A549 (cell line): ENCODE measurements around the gene ITGB8. TPM values are rescaled to one million over a fixed set of nuclear protein-coding genes. Genes with fewer than 3 reads are reported as not detected.

ENCODE experiments used
- ATAC-seq, 2 experiments: fragments of 200-7000 bp in 1 of 2; fragments of >200 bp in 1 of 2; cut with Nextera tagmentation in 1 of 2; cut with Tn5 transposase in 1 of 2; 3 replicates each; pipeline versions ENCODE4 v1.8.0 to v1.9.1; 2018 to 2020; ENCODE audit warnings: mild to moderate bottlenecking in 1 of 2, moderate library complexity in 1 of 2
- CTCF ChIA-PET: fragments of 300-600 bp; sonication (Branson Sonifier 250); formaldehyde crosslinking; extraction: SDS; loops from one replicate; lab custom pipeline; 2021; ENCODE audit warnings: antibody characterized with exemption, inconsistent platforms; lab: Yijun Ruan, JAX
- POLR2A ChIA-PET: fragments of 350-600 bp; formaldehyde crosslinking; extraction: SDS; loops from one replicate; lab custom pipeline; 2021; ENCODE audit warnings: antibody characterized with exemption, inconsistent platforms; lab: Yijun Ruan, JAX
- DNase-seq, 2 experiments: peaks; one replicate each; pipeline versions ENCODE4 v3.0.0 to v3.0.0-alpha.2; 2011 to 2016; ENCODE audit warnings: low read depth in 1 of 2, low spot score in 1 of 2
- FAIRE-seq: peaks from 2 replicates; lab custom pipeline; 2011; peaks lifted over from hg19 to GRCh38; lab: Jason Lieb, UNC
- H3K27ac ChIP-seq, 2 experiments: fragments of >200 bp; sonication (Bioruptor Twin); formaldehyde crosslinking; 3 replicates each; pipeline ENCODE4 v1.5.1; 2016 to 2017
- H3K4me1 ChIP-seq: fragments of >200 bp; sonication (Bioruptor Twin); formaldehyde crosslinking; 3 replicates; pipeline ENCODE4 v1.6.1; 2016
- H3K4me2 ChIP-seq: fragments of >200 bp; sonication (Bioruptor Twin); formaldehyde crosslinking; 3 replicates; pipeline ENCODE4 v1.6.1; 2016
- H3K4me3 ChIP-seq: fragments of >200 bp; sonication (Bioruptor Twin); formaldehyde crosslinking; 3 replicates; pipeline ENCODE4 v1.5.1; 2016
- H3K9me3 ChIP-seq: fragments of >200 bp; sonication (Bioruptor Twin); formaldehyde crosslinking; 3 replicates; pipeline ENCODE4 v1.6.1; 2016
- BCL3 ChIP-seq: fragments of >200 bp; sonication (Bioruptor Twin); formaldehyde crosslinking; IDR thresholded peaks from 3 replicates; pipeline ENCODE4 v1.6.1; 2016
- BHLHE40 ChIP-seq: IDR thresholded peaks from 2 replicates; pipeline ENCODE4 v1.6.1; 2012; ENCODE audit warnings: low read depth, low read length, inconsistent platforms
- EHF ChIP-seq: fragments of 250-450 bp; sonication (Bioruptor Pico); IDR thresholded peaks from 2 replicates; pipeline ENCODE4 v1.5.0; 2020; ENCODE audit warnings: mild to moderate bottlenecking
- ESRRA ChIP-seq: fragments of 150-350 bp; IDR thresholded peaks from 2 replicates; pipeline ENCODE4 v1.6.1; 2014; ENCODE audit warnings: mild to moderate bottlenecking, low read length, borderline replicate concordance
- HOXB13 ChIP-seq: fragments of 250-450 bp; sonication (Bioruptor Pico); IDR thresholded peaks from 2 replicates; pipeline ENCODE4 v1.5.0; 2020; ENCODE audit warnings: low read depth, mild to moderate bottlenecking, moderate library complexity
- HOXB5 ChIP-seq: fragments of 250-450 bp; sonication (Bioruptor Pico); IDR thresholded peaks from 2 replicates; pipeline ENCODE4 v1.5.0; 2020; ENCODE audit warnings: mild to moderate bottlenecking, moderate library complexity
- KDM5A ChIP-seq: fragments of 200-600 bp; sonication (generic); IDR thresholded peaks from 2 replicates; pipeline ENCODE4 v1.6.1; 2016; ENCODE audit warnings: antibody characterized with exemption, mild to moderate bottlenecking
- MYC ChIP-seq: IDR thresholded peaks from 2 replicates; pipeline ENCODE4 v1.6.1; 2012; ENCODE audit warnings: mild to moderate bottlenecking, inconsistent platforms, low read length, improper control_type of control experiment, borderline replicate concordance
- NFE2L2 ChIP-seq: fragments of 150-350 bp; conservative IDR thresholded peaks from 2 replicates; pipeline ENCODE4 v1.6.1; 2014; ENCODE audit warnings: low read length
- PHF8 ChIP-seq: fragments of 200-600 bp; sonication (generic); IDR thresholded peaks from 2 replicates; pipeline ENCODE4 v1.6.1; 2016; ENCODE audit warnings: low read depth, mild to moderate bottlenecking, antibody characterized with exemption, moderate library complexity, borderline replicate concordance
- POLR2A ChIP-seq: IDR thresholded peaks from 2 replicates; pipeline ENCODE4 v1.6.1; 2012; ENCODE audit warnings: mild to moderate bottlenecking, low read length
- RCOR1 ChIP-seq: fragments of 150-350 bp; IDR thresholded peaks from 2 replicates; pipeline ENCODE4 v1.6.1; 2014; ENCODE audit warnings: antibody characterized with exemption, low read length, low read depth
- TFCP2L1 ChIP-seq: fragments of 250-450 bp; sonication (Bioruptor Pico); IDR thresholded peaks from 2 replicates; pipeline ENCODE4 v1.5.0; 2021; ENCODE audit warnings: mild to moderate bottlenecking
- WGBS: methylation state at CpG from one replicate; pipeline ENCODE4 v1.1.6; 2017; ENCODE audit errors: missing lambda C conversion rate; 5-methylcytosine and 5-hydroxymethylcytosine counted together
- polyA plus RNA-seq, 4 experiments: library from polyadenylated mRNA; depleted of rRNA in 3 of 4; stranded (reverse); fragments of >200 nt; fragmentation: RNase III in 1 of 4; extraction: RNeasy Plus Mini Kit Qiagen cat#74134 plus additional on column Dnase treatment in 1 of 4; gene quantifications; 2 replicates in 3 of 4; 3 replicates in 1 of 4; pipeline ENCODE4 v1.2.3, GENCODE V29; 2011 to 2017
- TF ChIP-seq, protein P1 (sequence below): fragments of 250-450 bp; sonication (Bioruptor Pico); IDR thresholded peaks from 2 replicates; pipeline ENCODE4 v1.5.0; 2021; ENCODE audit warnings: mild to moderate bottlenecking, moderate library complexity, borderline replicate concordance
- TF ChIP-seq, protein P2 (sequence below): IDR thresholded peaks from 2 replicates; pipeline ENCODE4 v1.6.1; 2012
- TF ChIP-seq, protein P3 (sequence below): fragments of 200-600 bp; sonication (generic); IDR thresholded peaks from 2 replicates; pipeline ENCODE4 v1.6.1; 2016; ENCODE audit warnings: antibody characterized with exemption, mild to moderate bottlenecking, moderate library complexity

ITGB8 gene
- polyA plus RNA-seq, 2 of the 4 experiments (the other 2 are of a cell fraction): 0.39 to 0.67 TPM

- TF ChIP-seq TFCP2L1 (CRISPR knock-in tag): no peak
- TF ChIP-seq, all 56 proteins: peak for 0
- no peak overlapping the region for H3K4me3 ChIP-seq
- H3K27ac ChIP-seq: no peak overlapping the region
- no peaks in the 10 kb centered on the region for H3K4me1 ChIP-seq
- FAIRE-seq (no peak), DNase-seq (no peak), ATAC-seq (no peak)
- POLR2A ChIA-PET: no interaction called here
- CTCF ChIA-PET: interaction anchor here (0.9 to 2.0 kb wide), 3 partner anchors 9 to 278 kb away, joined by 3 to 9 read pairs (median 3); no protein-coding TSS in a partner anchor
- 67% methylated on average over 7 of the region's 7 CpGs for WGBS
- no peak overlapping the region for H3K4me2 ChIP-seq
- no peaks in the 10 kb centered on the region for H3K9me3 ChIP-seq
These were observed 9.9 kb upstream of the ITGB8 start for GRCh38 chr7:20320786-20321185.

DNA sequence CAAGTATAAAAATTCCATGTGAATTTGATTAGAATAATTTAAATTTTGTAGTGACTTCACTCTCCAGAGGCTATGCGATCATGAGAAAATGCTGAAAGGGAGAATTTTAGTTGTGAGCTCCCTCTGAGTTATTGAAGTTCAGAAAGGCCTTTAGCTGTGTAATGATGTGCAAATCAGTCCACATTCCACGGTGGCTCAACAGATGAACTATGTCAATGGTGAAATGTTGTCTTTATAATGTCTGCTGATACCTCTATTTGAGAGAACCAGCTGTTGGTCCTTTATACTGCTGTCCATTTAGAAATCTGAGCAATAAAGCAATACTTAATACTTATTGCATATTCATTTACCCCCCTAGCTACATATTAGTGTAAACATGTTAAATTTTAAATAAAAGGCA lies 7.1 kb upstream of the ITGB8 start:
- Histone ChIP-seq H3K4me2 (no peak overlapping the region), H3K4me1 (no peaks in the 10 kb centered on the region), H3K9me3 (no peaks in the 10 kb centered on the region), H3K27ac (no peak overlapping the region), H3K4me3 (no peak overlapping the region)
- POLR2A ChIA-PET: no interaction called here
- no peak for FAIRE-seq
- 85% methylated on average over 2 of the region's 2 CpGs for WGBS
- TF ChIP-seq ESRRA (no peak), RCOR1 (no peak), KDM5A (no peak), BCL3 (no peak), HOXB5 (CRISPR knock-in tag) (no peak), TFCP2L1 (CRISPR knock-in tag) (no peak), POLR2A (no peak), NFE2L2 (no peak), BHLHE40 (no peak), HOXB13 (CRISPR knock-in tag) (no peak), MYC (no peak), EHF (no peak), PHF8 (no peak)
- TF ChIP-seq, protein P1, sequence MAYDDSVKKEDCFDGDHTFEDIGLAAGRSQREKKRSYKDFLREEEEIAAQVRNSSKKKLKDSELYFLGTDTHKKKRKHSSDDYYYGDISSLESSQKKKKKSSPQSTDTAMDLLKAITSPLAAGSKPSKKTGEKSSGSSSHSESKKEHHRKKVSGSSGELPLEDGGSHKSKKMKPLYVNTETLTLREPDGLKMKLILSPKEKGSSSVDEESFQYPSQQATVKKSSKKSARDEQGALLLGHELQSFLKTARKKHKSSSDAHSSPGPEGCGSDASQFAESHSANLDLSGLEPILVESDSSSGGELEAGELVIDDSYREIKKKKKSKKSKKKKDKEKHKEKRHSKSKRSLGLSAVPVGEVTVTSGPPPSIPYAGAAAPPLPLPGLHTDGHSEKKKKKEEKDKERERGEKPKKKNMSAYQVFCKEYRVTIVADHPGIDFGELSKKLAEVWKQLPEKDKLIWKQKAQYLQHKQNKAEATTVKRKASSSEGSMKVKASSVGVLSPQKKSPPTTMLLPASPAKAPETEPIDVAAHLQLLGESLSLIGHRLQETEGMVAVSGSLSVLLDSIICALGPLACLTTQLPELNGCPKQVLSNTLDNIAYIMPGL (CRISPR knock-in tag): no peak
- TF ChIP-seq, protein P2, sequence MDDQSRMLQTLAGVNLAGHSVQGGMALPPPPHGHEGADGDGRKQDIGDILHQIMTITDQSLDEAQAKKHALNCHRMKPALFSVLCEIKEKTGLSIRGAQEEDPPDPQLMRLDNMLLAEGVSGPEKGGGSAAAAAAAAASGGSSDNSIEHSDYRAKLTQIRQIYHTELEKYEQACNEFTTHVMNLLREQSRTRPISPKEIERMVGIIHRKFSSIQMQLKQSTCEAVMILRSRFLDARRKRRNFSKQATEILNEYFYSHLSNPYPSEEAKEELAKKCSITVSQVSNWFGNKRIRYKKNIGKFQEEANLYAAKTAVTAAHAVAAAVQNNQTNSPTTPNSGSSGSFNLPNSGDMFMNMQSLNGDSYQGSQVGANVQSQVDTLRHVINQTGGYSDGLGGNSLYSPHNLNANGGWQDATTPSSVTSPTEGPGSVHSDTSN: no peak
- TF ChIP-seq, protein P3, sequence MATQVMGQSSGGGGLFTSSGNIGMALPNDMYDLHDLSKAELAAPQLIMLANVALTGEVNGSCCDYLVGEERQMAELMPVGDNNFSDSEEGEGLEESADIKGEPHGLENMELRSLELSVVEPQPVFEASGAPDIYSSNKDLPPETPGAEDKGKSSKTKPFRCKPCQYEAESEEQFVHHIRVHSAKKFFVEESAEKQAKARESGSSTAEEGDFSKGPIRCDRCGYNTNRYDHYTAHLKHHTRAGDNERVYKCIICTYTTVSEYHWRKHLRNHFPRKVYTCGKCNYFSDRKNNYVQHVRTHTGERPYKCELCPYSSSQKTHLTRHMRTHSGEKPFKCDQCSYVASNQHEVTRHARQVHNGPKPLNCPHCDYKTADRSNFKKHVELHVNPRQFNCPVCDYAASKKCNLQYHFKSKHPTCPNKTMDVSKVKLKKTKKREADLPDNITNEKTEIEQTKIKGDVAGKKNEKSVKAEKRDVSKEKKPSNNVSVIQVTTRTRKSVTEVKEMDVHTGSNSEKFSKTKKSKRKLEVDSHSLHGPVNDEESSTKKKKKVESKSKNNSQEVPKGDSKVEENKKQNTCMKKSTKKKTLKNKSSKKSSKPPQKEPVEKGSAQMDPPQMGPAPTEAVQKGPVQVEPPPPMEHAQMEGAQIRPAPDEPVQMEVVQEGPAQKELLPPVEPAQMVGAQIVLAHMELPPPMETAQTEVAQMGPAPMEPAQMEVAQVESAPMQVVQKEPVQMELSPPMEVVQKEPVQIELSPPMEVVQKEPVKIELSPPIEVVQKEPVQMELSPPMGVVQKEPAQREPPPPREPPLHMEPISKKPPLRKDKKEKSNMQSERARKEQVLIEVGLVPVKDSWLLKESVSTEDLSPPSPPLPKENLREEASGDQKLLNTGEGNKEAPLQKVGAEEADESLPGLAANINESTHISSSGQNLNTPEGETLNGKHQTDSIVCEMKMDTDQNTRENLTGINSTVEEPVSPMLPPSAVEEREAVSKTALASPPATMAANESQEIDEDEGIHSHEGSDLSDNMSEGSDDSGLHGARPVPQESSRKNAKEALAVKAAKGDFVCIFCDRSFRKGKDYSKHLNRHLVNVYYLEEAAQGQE: no peak
- CTCF ChIA-PET: interaction anchor here (1.0 kb wide), 2 partner anchors 10 to 275 kb away, joined by 3 read pairs; no protein-coding TSS in a partner anchor
- DNase-seq: no peak
- ATAC-seq: no peak
